H9 (cell line): ENCODE data around the gene FAM3D. TPM values are rescaled to one million over a fixed set of nuclear protein-coding genes. Genes with fewer than 3 reads are reported as not detected.

ENCODE experiments used
- DNase-seq: peaks from one replicate; pipeline ENCODE4 v3.0.0-alpha.2; 2017
- H2AFZ ChIP-seq: one replicate; pipeline ENCODE4 v1.6.1; 2013; ENCODE audit warnings: mild to moderate bottlenecking, low read length, control low read depth, moderate library complexity
- H2AK5ac ChIP-seq: 2 replicates; pipeline ENCODE4 v1.6.1; 2013; ENCODE audit warnings: low read length, control low read depth, mixed read lengths; ENCODE audit not compliant: insufficient read length
- H2BK120ac ChIP-seq: one replicate; pipeline ENCODE4 v1.6.1; 2013; ENCODE audit warnings: low read depth, mild to moderate bottlenecking, low read length, control low read depth, inconsistent platforms; ENCODE audit not compliant: poor library complexity, severe bottlenecking
- H2BK12ac ChIP-seq: 2 replicates; pipeline ENCODE4 v1.6.1; 2013; ENCODE audit warnings: low read length, control low read depth, mixed read lengths, low read depth; ENCODE audit not compliant: insufficient read length
- H2BK15ac ChIP-seq: 2 replicates; pipeline ENCODE4 v1.6.1; 2013; ENCODE audit warnings: low read depth, low read length, control low read depth
- H2BK20ac ChIP-seq: one replicate; pipeline ENCODE4 v1.6.1; 2013; ENCODE audit warnings: low read depth, mild to moderate bottlenecking, low read length, control low read depth, inconsistent platforms; ENCODE audit not compliant: poor library complexity, severe bottlenecking
- H2BK5ac ChIP-seq: 2 replicates; pipeline ENCODE4 v1.6.1; 2013; ENCODE audit warnings: low read length, control low read depth, mixed read lengths; ENCODE audit not compliant: insufficient read length
- H3K14ac ChIP-seq: 2 replicates; pipeline ENCODE4 v1.6.1; 2013; ENCODE audit warnings: low read length, control low read depth; ENCODE audit not compliant: insufficient read depth
- H3K18ac ChIP-seq: 2 replicates; pipeline ENCODE4 v1.6.1; 2013; ENCODE audit warnings: low read depth, mild to moderate bottlenecking, mixed read lengths, low read length, control low read depth; ENCODE audit not compliant: insufficient read length
- H3K23ac ChIP-seq: 2 replicates; pipeline ENCODE4 v1.6.1; 2013; ENCODE audit warnings: low read length, control low read depth, mixed read lengths, low read depth; ENCODE audit not compliant: insufficient read length
- H3K23me2 ChIP-seq: 2 replicates; pipeline ENCODE4 v1.6.1; 2013; ENCODE audit warnings: low read depth, mild to moderate bottlenecking, mixed read lengths, low read length, control low read depth; ENCODE audit not compliant: insufficient read length, poor library complexity, severe bottlenecking
- H3K27ac ChIP-seq: 2 replicates; pipeline ENCODE4 v1.5.1; 2013; ENCODE audit warnings: low read length, control low read depth, mixed read lengths, low read depth; ENCODE audit not compliant: insufficient read length
- H3K27me3 ChIP-seq: 2 replicates; pipeline ENCODE4 v1.6.1; 2013; ENCODE audit warnings: low read length, control low read depth, inconsistent platforms; ENCODE audit not compliant: insufficient read depth
- H3K4ac ChIP-seq: 2 replicates; pipeline ENCODE4 v1.6.1; 2013; ENCODE audit warnings: low read depth, mild to moderate bottlenecking, control low read depth, inconsistent platforms, low read length, moderate library complexity
- H3K4me1 ChIP-seq: 2 replicates; pipeline ENCODE4 v1.6.1; 2013; ENCODE audit warnings: low read length, control low read depth, inconsistent platforms; ENCODE audit not compliant: insufficient read depth
- H3K4me2 ChIP-seq: 2 replicates; pipeline ENCODE4 v1.6.1; 2013; ENCODE audit warnings: low read length, control low read depth, mixed read lengths; ENCODE audit not compliant: insufficient read length, insufficient read depth
- H3K56ac ChIP-seq: 2 replicates; pipeline ENCODE4 v1.6.1; 2013; ENCODE audit warnings: low read depth, mild to moderate bottlenecking, mixed read lengths, low read length, control low read depth; ENCODE audit not compliant: insufficient read length
- H3K79me1 ChIP-seq: 2 replicates; pipeline ENCODE4 v1.6.1; 2013; ENCODE audit warnings: low read depth, mild to moderate bottlenecking, moderate library complexity, low read length, control low read depth, inconsistent platforms; ENCODE audit not compliant: insufficient read depth, poor library complexity, severe bottlenecking
- H3K79me2 ChIP-seq: 2 replicates; pipeline ENCODE4 v1.6.1; 2013; ENCODE audit warnings: low read length, control low read depth, inconsistent platforms; ENCODE audit not compliant: insufficient read depth
- H3K9ac ChIP-seq: 2 replicates; pipeline ENCODE4 v1.6.1; 2013; ENCODE audit warnings: low read length, control low read depth, mixed read lengths; ENCODE audit not compliant: insufficient read length; ENCODE audit errors: extremely low read depth
- H3K9me3 ChIP-seq: one replicate; pipeline ENCODE4 v1.6.1; 2013; ENCODE audit warnings: low read depth, low read length, inconsistent platforms; ENCODE audit not compliant: control insufficient read depth
- H3T11ph ChIP-seq: one replicate; pipeline ENCODE4 v1.6.1; 2013; ENCODE audit warnings: mild to moderate bottlenecking, low read length, control low read depth, inconsistent platforms
- H4K20me1 ChIP-seq: one replicate; pipeline ENCODE4 v1.6.1; 2013; ENCODE audit not compliant: control insufficient read depth, insufficient read length, insufficient read depth
- H4K5ac ChIP-seq: 2 replicates; pipeline ENCODE4 v1.6.1; 2013; ENCODE audit warnings: low read depth, mild to moderate bottlenecking, mixed read lengths, low read length, control low read depth; ENCODE audit not compliant: insufficient read length
- H4K8ac ChIP-seq: replicated peaks from 2 replicates; pipeline ENCODE4 v1.6.1; 2013; ENCODE audit warnings: low read length, control low read depth, mixed read lengths, low read depth; ENCODE audit not compliant: insufficient read length
- H4K91ac ChIP-seq: 2 replicates; pipeline ENCODE4 v1.6.1; 2013; ENCODE audit warnings: low read depth, mild to moderate bottlenecking, moderate library complexity, mixed read lengths, low read length, control low read depth; ENCODE audit not compliant: insufficient read length
- H3K27ac Mint-ChIP-seq, 3 experiments: 2 replicates in 2 of 3; 3 replicates in 1 of 3; pipeline ENCODE4 v1.8.0; 2020 to 2021; ENCODE audit warnings: mixed read lengths in 3 of 3, mild to moderate bottlenecking in 1 of 3, moderate library complexity in 1 of 3
- H3K27me3 Mint-ChIP-seq: 2 replicates; pipeline ENCODE4 v1.8.0; 2021; ENCODE audit warnings: low read depth, mild to moderate bottlenecking, moderate library complexity, mixed read lengths
- H3K36me3 Mint-ChIP-seq, 3 experiments: 2 replicates in 2 of 3; 3 replicates in 1 of 3; pipeline ENCODE4 v1.8.0; 2020 to 2021; ENCODE audit warnings: low read depth in 3 of 3, mixed read lengths in 3 of 3; ENCODE audit not compliant: insufficient read depth in 1 of 3
- H3K4me1 Mint-ChIP-seq, 2 experiments: 2 replicates each; pipeline ENCODE4 v1.8.0; 2020; ENCODE audit warnings: mixed read lengths in 2 of 2
- H3K4me3 Mint-ChIP-seq, 2 experiments: 2 replicates in 1 of 2; 3 replicates in 1 of 2; pipeline ENCODE4 v1.8.0; 2020 to 2021; ENCODE audit warnings: mild to moderate bottlenecking in 2 of 2, mixed read lengths in 2 of 2, moderate library complexity in 1 of 2
- H3K9me3 Mint-ChIP-seq, 2 experiments: 2 replicates in 1 of 2; 3 replicates in 1 of 2; pipeline ENCODE4 v1.8.0; 2020; ENCODE audit warnings: mild to moderate bottlenecking in 2 of 2, mixed read lengths in 2 of 2, moderate library complexity in 1 of 2
- WGBS: extraction: QIAGEN DNeasy Blood & Tissue Kit; methylation state at CpG from one replicate; pipeline ENCODE4 v1.1.7; 2013; ENCODE audit warnings: missing lambda C conversion rate, low lambda C conversion rate, mixed read lengths; ENCODE audit not compliant: insufficient read length; ENCODE audit errors: extremely low coverage; 5-methylcytosine and 5-hydroxymethylcytosine counted together
- total RNA-seq: library from RNA; stranded (reverse); gene quantifications from 2 replicates; pipeline ENCODE4 v1.2.1, GENCODE V29; 2021
- TF ChIP-seq, protein P1 (sequence below): fragments of 200-600 bp; sonication (generic); conservative IDR thresholded peaks from 3 replicates; pipeline ENCODE4 v1.8.0; 2021; ENCODE audit warnings: antibody characterized with exemption, mild to moderate bottlenecking

FAM3D gene
- total RNA-seq, 1 experiment from 2014 or later, result not detected

GRCh38 chr3:58609990-58610389 is 56.6 kb downstream of the FAM3D start:
- Histone ChIP-seq H4K20me1 (no peaks in the 10 kb centered on the region), H3K4me2 (no peak overlapping the region), H3K79me2 (no peaks in the 10 kb centered on the region), H3T11ph (no peak overlapping the region), H3K9me3 (no peaks in the 10 kb centered on the region), H3K9ac (no peak overlapping the region), H3K18ac (no peak overlapping the region), H2BK5ac (no peak overlapping the region), H2AK5ac (no peak overlapping the region), H2BK20ac (no peak overlapping the region), H2BK120ac (no peak overlapping the region), H3K56ac (no peak overlapping the region), H3K4ac (no peak overlapping the region), H2AFZ (no peak overlapping the region), H3K27me3 (no peaks in the 10 kb centered on the region), H4K5ac (no peak overlapping the region), H3K4me1 (no peaks in the 10 kb centered on the region), H3K27ac (no peak overlapping the region), H2BK12ac (no peak overlapping the region), H3K14ac (no peak overlapping the region; the same call in 1 of the 2 replicates), H4K91ac (no peak overlapping the region), H3K23me2 (no peaks in the 10 kb centered on the region), H3K79me1 (no peaks in the 10 kb centered on the region), H4K8ac (no peak overlapping the region), H3K23ac (no peak overlapping the region), H2BK15ac (no peak overlapping the region)
- Mint-ChIP-seq H3K27me3 (peaks cover 12% of the 10 kb centered on the region), H3K27ac (no peak overlapping the region), H3K4me3 (no peak overlapping the region), H3K9me3 (no peaks in the 10 kb centered on the region), H3K36me3 (no peaks in the 10 kb centered on the region), H3K4me1 (no peaks in the 10 kb centered on the region)
- WGBS, result no CpG with 5 or more reads among the region's 7 CpGs
- TF ChIP-seq, protein P1, sequence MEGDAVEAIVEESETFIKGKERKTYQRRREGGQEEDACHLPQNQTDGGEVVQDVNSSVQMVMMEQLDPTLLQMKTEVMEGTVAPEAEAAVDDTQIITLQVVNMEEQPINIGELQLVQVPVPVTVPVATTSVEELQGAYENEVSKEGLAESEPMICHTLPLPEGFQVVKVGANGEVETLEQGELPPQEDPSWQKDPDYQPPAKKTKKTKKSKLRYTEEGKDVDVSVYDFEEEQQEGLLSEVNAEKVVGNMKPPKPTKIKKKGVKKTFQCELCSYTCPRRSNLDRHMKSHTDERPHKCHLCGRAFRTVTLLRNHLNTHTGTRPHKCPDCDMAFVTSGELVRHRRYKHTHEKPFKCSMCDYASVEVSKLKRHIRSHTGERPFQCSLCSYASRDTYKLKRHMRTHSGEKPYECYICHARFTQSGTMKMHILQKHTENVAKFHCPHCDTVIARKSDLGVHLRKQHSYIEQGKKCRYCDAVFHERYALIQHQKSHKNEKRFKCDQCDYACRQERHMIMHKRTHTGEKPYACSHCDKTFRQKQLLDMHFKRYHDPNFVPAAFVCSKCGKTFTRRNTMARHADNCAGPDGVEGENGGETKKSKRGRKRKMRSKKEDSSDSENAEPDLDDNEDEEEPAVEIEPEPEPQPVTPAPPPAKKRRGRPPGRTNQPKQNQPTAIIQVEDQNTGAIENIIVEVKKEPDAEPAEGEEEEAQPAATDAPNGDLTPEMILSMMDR, result no peak
- DNase-seq, result no peak
